ENCODE data around the gene SLC25A23. TPM values are rescaled to one million over a fixed set of nuclear protein-coding genes. Genes with fewer than 3 reads are reported as not detected.

SLC25A23 gene
- total and polyA plus RNA-seq, 3 donors from 2014 or later: 26.9 to 38.5 (median 34.3) TPM

DNA sequence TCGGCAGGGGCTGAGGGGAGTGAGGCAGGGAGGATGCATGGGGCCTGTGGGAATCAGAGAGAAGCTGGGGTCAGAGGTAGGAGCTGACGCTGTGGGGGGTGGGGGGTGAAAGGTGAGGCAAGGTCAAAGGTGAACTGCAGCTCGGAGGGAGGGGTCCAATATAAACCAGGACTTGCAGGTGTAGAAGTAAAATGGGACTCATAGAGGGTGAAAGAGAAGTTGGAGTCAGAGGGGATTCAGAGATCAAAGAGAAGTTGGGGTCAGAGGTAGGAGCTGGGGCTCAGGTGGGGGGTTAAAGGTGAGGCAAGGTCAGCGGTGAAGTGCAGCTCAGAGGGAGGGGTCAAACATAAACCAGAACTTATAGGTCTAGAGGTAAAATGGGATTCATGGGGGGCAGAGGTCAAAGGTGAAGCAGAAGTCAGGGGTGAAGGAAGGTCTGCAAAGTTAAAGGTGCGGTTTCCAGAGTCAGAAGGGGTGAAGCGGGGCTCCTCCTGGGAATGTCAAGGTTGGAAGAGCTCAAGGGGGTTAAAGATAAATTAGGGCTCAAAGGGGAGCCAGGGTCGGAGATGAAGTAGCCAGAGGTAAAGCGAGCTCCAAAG is 34.9 kb upstream of the SLC25A23 start:
- WGBS, 2 donors: 71 to 75% methylated on average over 8 of the region's 8 CpGs
- Histone ChIP-seq H3K4me1 (no peaks in the 10 kb centered on the region), H3K9me3 (no peaks in the 10 kb centered on the region)

DNA sequence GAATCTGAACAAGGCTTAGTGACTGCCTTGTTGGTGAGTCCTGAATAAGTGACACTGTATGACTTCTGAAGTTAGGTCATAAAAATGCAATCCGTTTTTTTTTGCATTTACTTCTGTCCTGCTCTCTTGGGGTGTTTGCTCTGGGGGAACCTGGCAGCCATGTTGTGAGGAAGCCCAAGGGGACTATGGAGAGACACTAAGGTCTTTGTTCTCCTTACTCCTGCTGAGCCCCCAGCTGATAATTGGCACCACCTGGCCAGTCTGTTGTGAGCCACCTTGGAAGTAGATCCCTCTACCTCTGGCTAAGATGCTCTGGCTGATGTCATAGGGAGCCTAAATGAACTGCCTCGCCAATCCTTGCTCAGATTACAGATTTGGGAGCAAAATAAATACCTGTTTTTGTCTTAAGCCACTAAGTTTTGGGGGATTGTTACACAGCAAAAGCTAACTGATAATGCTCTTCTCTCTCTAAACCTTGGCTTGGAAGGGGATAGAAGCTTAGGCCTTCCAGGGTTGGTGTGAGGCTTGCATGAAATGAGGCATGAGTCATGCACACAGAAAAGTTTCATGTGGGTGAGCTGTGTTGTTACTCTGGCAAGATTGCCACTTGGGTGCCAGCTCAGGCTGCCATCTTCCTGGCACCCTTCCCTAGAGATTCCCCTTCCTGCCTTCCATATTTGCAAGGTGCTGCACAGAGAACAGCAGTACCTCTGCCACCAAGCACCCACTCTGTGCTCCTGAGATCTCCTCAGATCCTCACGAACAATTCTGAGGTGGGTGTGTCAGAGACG is 32.4 kb upstream of the SLC25A23 start:
- no peak for TF ChIP-seq POLR2A (IDR thresholded peaks at IDR 0.05)
- TF ChIP-seq, protein P1, sequence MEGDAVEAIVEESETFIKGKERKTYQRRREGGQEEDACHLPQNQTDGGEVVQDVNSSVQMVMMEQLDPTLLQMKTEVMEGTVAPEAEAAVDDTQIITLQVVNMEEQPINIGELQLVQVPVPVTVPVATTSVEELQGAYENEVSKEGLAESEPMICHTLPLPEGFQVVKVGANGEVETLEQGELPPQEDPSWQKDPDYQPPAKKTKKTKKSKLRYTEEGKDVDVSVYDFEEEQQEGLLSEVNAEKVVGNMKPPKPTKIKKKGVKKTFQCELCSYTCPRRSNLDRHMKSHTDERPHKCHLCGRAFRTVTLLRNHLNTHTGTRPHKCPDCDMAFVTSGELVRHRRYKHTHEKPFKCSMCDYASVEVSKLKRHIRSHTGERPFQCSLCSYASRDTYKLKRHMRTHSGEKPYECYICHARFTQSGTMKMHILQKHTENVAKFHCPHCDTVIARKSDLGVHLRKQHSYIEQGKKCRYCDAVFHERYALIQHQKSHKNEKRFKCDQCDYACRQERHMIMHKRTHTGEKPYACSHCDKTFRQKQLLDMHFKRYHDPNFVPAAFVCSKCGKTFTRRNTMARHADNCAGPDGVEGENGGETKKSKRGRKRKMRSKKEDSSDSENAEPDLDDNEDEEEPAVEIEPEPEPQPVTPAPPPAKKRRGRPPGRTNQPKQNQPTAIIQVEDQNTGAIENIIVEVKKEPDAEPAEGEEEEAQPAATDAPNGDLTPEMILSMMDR (IDR thresholded peaks at IDR 0.05): no peak
- intact Hi-C loops (cut with DNase I; ENCODE audit: low total_unique reads): no loop called here
- no peaks in the 10 kb centered on the region for H3K9me3 ChIP-seq
- WGBS, 2 donors: 81 to 88% methylated on average over 4 of the region's 4 CpGs
- no peaks in the 10 kb centered on the region for H3K36me3 ChIP-seq (ENCODE audit: low read depth, missing control alignments)
- no peaks in the 10 kb centered on the region for H3K27me3 ChIP-seq
- no peak overlapping the region for H3K27ac ChIP-seq
- H3K4me1 ChIP-seq: no peaks in the 10 kb centered on the region
- no peak overlapping the region for H3K4me3 ChIP-seq
- no peak for DNase-seq

More for the DNA sequence above, 34.9 kb upstream of the SLC25A23 start:
- Histone ChIP-seq H3K27ac (no peak overlapping the region), H3K36me3 (ENCODE audit: low read depth, missing control alignments) (no peaks in the 10 kb centered on the region), H3K4me3 (no peak overlapping the region), H3K27me3 (no peaks in the 10 kb centered on the region)
- no peak for DNase-seq
- no peak for TF ChIP-seq POLR2A (IDR thresholded peaks at IDR 0.05)
- TF ChIP-seq, protein P1 (IDR thresholded peaks at IDR 0.05): no peak
- intact Hi-C loops (cut with DNase I; ENCODE audit: low total_unique reads): no loop called here

GRCh38 chr19:6490134-6490533 is 30.5 kb upstream of the SLC25A23 start:
- no peaks in the 10 kb centered on the region for H3K9me3 ChIP-seq
- no peak for DNase-seq
- no peaks in the 10 kb centered on the region for H3K27me3 ChIP-seq
- intact Hi-C loops (cut with DNase I; ENCODE audit: low total_unique reads): no loop called here
- TF ChIP-seq, protein P1 (IDR thresholded peaks at IDR 0.05): no peak
- TF ChIP-seq POLR2A (IDR thresholded peaks at IDR 0.05): no peak
- H3K36me3 ChIP-seq (ENCODE audit: low read depth, missing control alignments): no peaks in the 10 kb centered on the region
- no peaks in the 10 kb centered on the region for H3K4me1 ChIP-seq
- H3K4me3 ChIP-seq: no peak overlapping the region
- no peak overlapping the region for H3K27ac ChIP-seq
- 79 to 89% methylated on average over 2 of the region's 2 CpGs for WGBS, 2 donors

- no peak for TF ChIP-seq POLR2A (IDR thresholded peaks at IDR 0.05)
- TF ChIP-seq, protein P1 (IDR thresholded peaks at IDR 0.05): no peak
- Histone ChIP-seq H3K4me1 (no peaks in the 10 kb centered on the region), H3K36me3 (ENCODE audit: low read depth, missing control alignments) (no peaks in the 10 kb centered on the region), H3K4me3 (no peak overlapping the region), H3K27me3 (no peaks in the 10 kb centered on the region), H3K9me3 (no peaks in the 10 kb centered on the region), H3K27ac (no peak overlapping the region)
- intact Hi-C loops (cut with DNase I; ENCODE audit: low total_unique reads): no loop called here
- no peak for DNase-seq
- WGBS, 2 donors: 62 to 72% methylated on average over 15 of the region's 15 CpGs
These were observed 29.9 kb upstream of the SLC25A23 start for GRCh38 chr19:6489278-6490061.
